Right hindlimb (tissue), 1 donor: Measurements from ENCODE around the gene FGF13.

ENCODE experiments used
- DNase-seq: peaks from one replicate; pipeline ENCODE4 v3.0.0-alpha.2; 2018

FGF13 gene

GRCh38 chrX:138651494-138651893 lies 60.0 kb downstream of the FGF13 start:
- DNase-seq = no peak

GRCh38 chrX:138648568-138648967 lies 62.9 kb downstream of the FGF13 start:
- no peak for DNase-seq

- DNase-seq = no peak
Measured at GRCh38 chrX:138638996-138639395, 72.5 kb downstream of the FGF13 start.
